Body of pancreas (tissue), 4 donors: Measurements from ENCODE around the gene GALE. TPM values are rescaled to one million over a fixed set of nuclear protein-coding genes. Genes with fewer than 3 reads are reported as not detected.
A peak's percentile ranks its signal among the peaks of the same experiment; 100 is the strongest.

Experiments
- ATAC-seq: fragments of 150-250 bp; one replicate; pipeline ENCODE4 v1.9.1; 2016
- DNase-seq, 4 donors: peaks; one replicate each; pipeline ENCODE4 v3.0.0-alpha.2; 2019
- H3K27ac ChIP-seq, 4 donors: fragments of 200-600 bp; sonication (generic); 1 replicate in 3 of 4; 2 replicates in 1 of 4; pipeline versions ENCODE4 v1.5.1 to v1.6.1; 2016 to 2019; ENCODE audit warnings: mild to moderate bottlenecking in 1 of 4, mixed read lengths in 1 of 4, moderate library complexity in 1 of 4
- H3K27me3 ChIP-seq, 2 donors: fragments of 200-600 bp; sonication (generic); one replicate each; pipeline ENCODE4 v1.6.0; 2016; ENCODE audit warnings: mild to moderate bottlenecking in 1 of 2
- H3K36me3 ChIP-seq, 2 donors: fragments of 200-600 bp; sonication (generic); replicated peaks in 1 of 2; 2 replicates each; pipeline ENCODE4 v1.5.1; 2016; ENCODE audit warnings: low read depth in 2 of 2; ENCODE audit not compliant: insufficient read depth in 1 of 2
- H3K4me1 ChIP-seq: fragments of 200-600 bp; sonication (generic); one replicate; pipeline ENCODE4 v1.6.0; 2016
- H3K4me3 ChIP-seq, 2 donors: fragments of 200-600 bp; sonication (generic); 1 replicate in 1 of 2; 2 replicates in 1 of 2; pipeline ENCODE4 v1.5.1; 2016 to 2019
- H3K9me3 ChIP-seq, 3 donors: fragments of 200-600 bp; sonication (generic); 1 replicate in 2 of 3; 2 replicates in 1 of 3; pipeline ENCODE4 v1.5.1; 2016
- POLR2A ChIP-seq, 3 donors: fragments of 450-650 bp; IDR thresholded peaks; one replicate each; pipeline ENCODE4 v1.6.1; 2016; ENCODE audit warnings: antibody characterized with exemption in 3 of 3, mild to moderate bottlenecking in 2 of 3
- WGBS, 2 donors: methylation state at CpG; one replicate each; pipeline ENCODE4 v1.1.5; 2017; 5-methylcytosine and 5-hydroxymethylcytosine counted together
- intact Hi-C: fragments of 100-400 bp; cut with DNase I; formaldehyde crosslinking; loops from one replicate; pipeline ENCODE4 v1.15.1; 2023
- total RNA-seq, 2 donors: library from RNA; depleted of rRNA; stranded (reverse); fragments of >200 nt; gene quantifications; one replicate each; pipeline ENCODE4 v1.1.0, GENCODE V29; 2016
- TF ChIP-seq, protein P1 (sequence below), 7 experiments: fragments of 450-650 bp in 4 of 7; fragments of 200-600 bp in 3 of 7; sonication (generic) in 3 of 7; IDR thresholded peaks; one replicate each; pipeline ENCODE4 v1.5.1; 2016 to 2019; ENCODE audit warnings: antibody characterized with exemption in 7 of 7

The GALE gene
- total RNA-seq, 2 donors from 2014 or later, result 29.3 to 32.7 TPM

GRCh38 chr1:23793018-23793781 lies 7.4 kb downstream of the GALE start:
- TF ChIP-seq, protein P1, sequence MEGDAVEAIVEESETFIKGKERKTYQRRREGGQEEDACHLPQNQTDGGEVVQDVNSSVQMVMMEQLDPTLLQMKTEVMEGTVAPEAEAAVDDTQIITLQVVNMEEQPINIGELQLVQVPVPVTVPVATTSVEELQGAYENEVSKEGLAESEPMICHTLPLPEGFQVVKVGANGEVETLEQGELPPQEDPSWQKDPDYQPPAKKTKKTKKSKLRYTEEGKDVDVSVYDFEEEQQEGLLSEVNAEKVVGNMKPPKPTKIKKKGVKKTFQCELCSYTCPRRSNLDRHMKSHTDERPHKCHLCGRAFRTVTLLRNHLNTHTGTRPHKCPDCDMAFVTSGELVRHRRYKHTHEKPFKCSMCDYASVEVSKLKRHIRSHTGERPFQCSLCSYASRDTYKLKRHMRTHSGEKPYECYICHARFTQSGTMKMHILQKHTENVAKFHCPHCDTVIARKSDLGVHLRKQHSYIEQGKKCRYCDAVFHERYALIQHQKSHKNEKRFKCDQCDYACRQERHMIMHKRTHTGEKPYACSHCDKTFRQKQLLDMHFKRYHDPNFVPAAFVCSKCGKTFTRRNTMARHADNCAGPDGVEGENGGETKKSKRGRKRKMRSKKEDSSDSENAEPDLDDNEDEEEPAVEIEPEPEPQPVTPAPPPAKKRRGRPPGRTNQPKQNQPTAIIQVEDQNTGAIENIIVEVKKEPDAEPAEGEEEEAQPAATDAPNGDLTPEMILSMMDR (IDR thresholded peaks at IDR 0.05), result no peak
- TF ChIP-seq POLR2A (IDR thresholded peaks at IDR 0.05), result no peak

GRCh38 chr1:23792151-23792945 lies 8.2 kb downstream of the GALE start:
- no peak for ATAC-seq
- Histone ChIP-seq H3K27ac (no peak overlapping the region), H3K27me3 (no peaks in the 10 kb centered on the region), H3K4me1 (peaks cover 30% of the 10 kb centered on the region), H3K9me3 (no peaks in the 10 kb centered on the region), H3K4me3 (no peak overlapping the region), H3K36me3 (no peaks in the 10 kb centered on the region)
- DNase-seq, result no peak
- WGBS, 2 donors, result 49 to 66% methylated on average over 5 to 19 of the region's 19 CpGs
- no peak for TF ChIP-seq POLR2A (IDR thresholded peaks at IDR 0.05)
- TF ChIP-seq, protein P1 (IDR thresholded peaks at IDR 0.05), result no peak
- intact Hi-C loops, result no loop called here

More at GRCh38 chr1:23793018-23793781, 7.4 kb downstream of the GALE start:
- no peak overlapping the region for H3K4me3 ChIP-seq
- DNase-seq, result peak; percentile 44 to 82 (median 59)
- 52 to 90% methylated on average over 7 to 16 of the region's 16 CpGs for WGBS, 2 donors
- no peak for ATAC-seq
- no peaks in the 10 kb centered on the region for H3K36me3 ChIP-seq
- intact Hi-C loops, result no loop called here
- H3K4me1 ChIP-seq, result peaks cover 37% of the 10 kb centered on the region
- H3K27ac ChIP-seq, result peak overlapping the region in 1 of 4 donors; percentile 6
- no peaks in the 10 kb centered on the region for H3K27me3 ChIP-seq
- H3K9me3 ChIP-seq, result no peaks in the 10 kb centered on the region

DNA sequence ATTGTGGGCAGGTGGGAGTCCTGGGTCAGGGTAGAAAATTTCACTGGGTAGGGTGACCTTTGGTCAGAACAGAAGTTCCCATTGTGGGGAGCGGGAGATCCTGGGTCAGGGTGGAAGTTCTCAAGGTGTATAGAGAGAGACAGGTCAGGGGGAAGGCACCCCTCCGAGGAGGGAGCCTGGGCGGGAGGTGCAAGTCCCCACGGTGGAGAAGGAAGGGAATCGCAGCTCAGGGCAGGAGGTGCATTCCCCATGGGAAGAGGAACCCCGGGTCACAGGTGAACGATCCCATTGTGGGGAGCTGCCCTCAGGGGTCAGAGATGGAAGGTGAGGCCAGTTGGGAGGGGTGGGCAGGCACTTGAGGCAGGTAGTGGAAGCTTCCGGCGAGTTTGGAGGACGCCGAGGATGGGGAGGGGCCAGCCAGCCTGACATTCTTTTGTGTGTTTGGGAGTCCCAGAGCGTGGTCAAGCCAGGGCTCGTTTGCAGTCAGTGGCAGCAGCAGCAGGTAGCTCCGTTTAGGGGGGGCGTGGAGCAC lies 9.0 kb downstream of the GALE start:
- DNase-seq, result peak in 1 of 4 donors; percentile 29
- no peaks in the 10 kb centered on the region for H3K36me3 ChIP-seq
- intact Hi-C loops, result no loop called here

DNA sequence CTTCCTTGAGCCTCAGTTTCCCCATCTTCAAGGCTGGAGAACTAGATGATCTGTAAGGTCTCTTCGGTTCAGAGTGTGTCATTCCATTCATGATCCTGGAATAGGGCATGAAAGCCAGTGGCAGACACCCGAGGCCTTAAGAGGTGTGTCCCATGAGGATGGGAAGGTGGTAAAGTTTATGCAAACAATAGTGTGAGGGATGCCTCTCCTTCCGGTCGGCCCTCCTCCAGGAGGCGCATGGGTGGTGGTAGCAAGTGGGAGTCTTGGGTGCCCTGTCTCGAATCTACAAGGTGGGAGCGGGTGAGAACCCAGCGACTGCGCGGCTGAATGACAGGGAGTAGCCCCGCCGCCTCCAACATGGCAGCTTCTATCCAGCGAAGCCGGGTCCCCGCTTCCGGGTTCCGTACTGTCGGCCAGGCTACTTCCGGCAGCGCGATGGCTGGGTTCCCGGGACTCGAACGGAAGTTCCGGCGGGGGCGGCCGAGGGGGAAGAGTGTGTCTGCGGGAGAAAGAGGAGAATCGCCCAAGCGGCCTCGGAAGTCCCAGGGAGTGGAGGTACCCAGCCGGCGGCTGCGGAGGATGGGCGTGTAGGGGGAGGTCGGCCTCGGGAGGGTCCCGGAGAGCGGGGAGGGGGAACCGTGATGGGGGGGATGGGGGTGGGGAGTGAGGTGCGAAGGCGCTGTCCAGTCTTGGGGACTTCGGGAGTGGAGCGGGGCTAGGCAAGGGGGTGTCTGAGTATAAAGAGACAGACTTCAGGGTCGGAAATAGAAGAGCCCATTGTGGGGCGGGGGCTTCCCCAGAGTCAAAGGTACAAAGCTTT lies 9.6 kb downstream of the GALE start, which contains the start of gene LYPLA2:
Gene LYPLA2, plus strand, starts transcription at position 450 of the 820 bp plus-strand sequence. CDS start 1,538 bp downstream, outside the sequence.
- peaks cover 3% of the 10 kb centered on the region in 2 donors for H3K36me3 ChIP-seq
- peak within 1 kb of the TSS; percentile 43 to 72 (median 60) for H3K27ac ChIP-seq
- no peaks in the 10 kb centered on the region for H3K9me3 ChIP-seq
- WGBS, 2 donors, result 1% methylated on average over 34 to 47 of the region's 47 CpGs
- ATAC-seq (peak; percentile 93), DNase-seq (peak; percentile 92 to 95 (median 92))
- TF ChIP-seq, protein P1 (IDR thresholded peaks at IDR 0.05), result no peak
- peak; percentile 10 to 63 (median 61) for TF ChIP-seq POLR2A (IDR thresholded peaks at IDR 0.05)
- peak within 1 kb of the TSS; percentile 73 to 88 for H3K4me3 ChIP-seq
- peaks cover 30% of the 10 kb centered on the region for H3K4me1 ChIP-seq
- H3K27me3 ChIP-seq, result no peaks in the 10 kb centered on the region
- intact Hi-C loops, result no loop called here

More for the DNA sequence above, 9.0 kb downstream of the GALE start:
- peak overlapping the region; percentile 73 to 88 for H3K4me3 ChIP-seq
- H3K27ac ChIP-seq, result peak overlapping the region; percentile 43 to 72 (median 60)
- H3K9me3 ChIP-seq, result no peaks in the 10 kb centered on the region
- no peaks in the 10 kb centered on the region for H3K27me3 ChIP-seq
- peaks cover 30% of the 10 kb centered on the region for H3K4me1 ChIP-seq
- no peak for ATAC-seq
- WGBS, 2 donors, result 0% methylated on average over 8 to 13 of the region's 15 CpGs
- TF ChIP-seq, protein P1 (IDR thresholded peaks at IDR 0.05), result no peak
- TF ChIP-seq POLR2A (IDR thresholded peaks at IDR 0.05), result no peak
